Hematopoietic multipotent progenitor cell treated with erythropoietin and hydrocortisone succinate and interleukin-3 and kit ligand, for 4 days (in vitro differentiated cells): ENCODE measurements around the gene CUL1.

Experiments used
- DNase-seq: peaks from one replicate; pipeline ENCODE4 v3.0.0-alpha.2; 2015

Gene CUL1

DNA sequence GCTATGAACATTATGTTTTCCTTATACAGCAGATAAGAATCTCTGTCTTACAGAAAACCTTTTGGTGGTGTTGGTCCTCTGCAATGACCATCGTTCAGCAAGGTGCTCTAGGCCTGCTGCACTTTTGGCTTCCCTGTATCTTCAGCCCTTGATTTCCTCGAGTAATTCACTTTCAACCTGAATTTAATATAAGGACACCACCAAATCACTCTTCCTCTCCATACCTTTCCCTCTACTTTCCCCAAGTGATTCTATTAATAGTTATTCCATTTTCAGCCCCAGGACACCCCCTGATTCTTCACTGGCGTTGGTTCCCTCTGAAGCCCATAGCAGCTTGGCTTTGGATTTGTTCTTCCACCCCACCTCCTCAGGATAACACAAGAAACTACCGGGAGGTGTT is 113.2 kb downstream of the CUL1 start:
- DNase-seq, result no peak

DNA sequence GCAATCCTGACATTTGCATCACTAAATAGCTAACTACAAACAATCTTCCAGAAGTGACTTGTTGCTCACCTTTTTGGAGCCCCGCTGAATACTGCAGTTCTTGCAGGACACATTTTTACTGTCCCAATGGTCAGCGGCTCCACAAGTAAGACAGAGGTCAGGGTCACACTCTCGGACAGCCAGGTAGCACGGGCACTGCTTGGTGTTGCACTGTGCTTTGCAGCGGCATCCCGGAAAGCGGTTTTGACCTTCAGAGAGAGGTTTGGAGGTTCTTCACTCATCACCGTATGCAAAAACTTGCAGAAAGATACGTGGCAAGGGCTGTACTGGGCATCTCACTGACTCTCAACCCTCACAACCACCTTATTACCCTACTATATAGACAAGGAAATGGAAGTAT is 115.2 kb downstream of the CUL1 start:
- DNase-seq, result no peak

DNA sequence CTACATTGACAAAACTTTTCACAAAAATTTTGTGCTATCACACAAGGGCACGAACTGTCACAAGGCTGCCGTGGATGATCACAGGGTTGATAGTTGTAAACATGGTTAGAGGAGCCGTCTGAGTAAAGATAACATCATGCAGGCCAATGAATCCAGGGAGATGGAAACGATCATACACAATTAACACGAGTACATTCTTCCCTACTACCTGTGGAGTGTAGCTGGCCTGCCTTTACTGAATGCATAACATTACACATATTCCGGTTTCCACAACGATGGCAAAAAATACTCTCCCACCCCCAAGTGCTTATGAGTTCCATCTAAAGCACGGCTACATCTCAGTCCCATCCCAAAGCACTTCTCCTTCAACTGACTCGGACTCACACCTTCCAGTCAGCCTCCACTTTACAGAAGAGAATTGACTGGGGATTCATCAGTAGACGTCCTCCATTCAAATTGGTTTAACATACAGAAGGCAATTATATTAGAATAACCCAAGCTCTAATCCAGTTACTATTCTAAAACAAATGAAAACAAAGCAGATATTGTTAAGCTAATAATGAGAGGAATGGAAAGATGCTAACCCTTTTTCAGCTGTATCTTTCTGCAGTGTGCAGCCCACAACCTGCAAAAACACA is 116.3 kb downstream of the CUL1 start:
- DNase-seq, result no peak

DNA sequence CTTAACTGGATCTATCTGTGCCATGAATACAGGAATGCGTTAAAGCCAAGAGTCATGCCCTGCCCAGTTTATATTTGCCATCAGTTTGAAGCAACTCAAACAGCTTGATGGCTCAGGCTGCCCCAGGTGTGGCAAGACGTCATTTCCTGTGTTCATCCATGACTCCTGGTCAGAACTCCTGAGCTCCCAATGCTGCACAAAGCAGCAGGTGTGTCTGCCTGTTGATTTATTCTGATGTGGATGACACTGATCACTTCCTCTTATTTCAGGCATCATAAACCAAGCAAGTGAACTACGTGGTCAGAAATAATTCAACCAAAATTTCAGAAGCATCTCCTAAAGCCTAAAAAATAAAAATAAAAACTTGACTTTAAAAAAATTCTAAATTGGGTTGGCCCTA is 116.9 kb downstream of the CUL1 start:
- no peak for DNase-seq

DNA sequence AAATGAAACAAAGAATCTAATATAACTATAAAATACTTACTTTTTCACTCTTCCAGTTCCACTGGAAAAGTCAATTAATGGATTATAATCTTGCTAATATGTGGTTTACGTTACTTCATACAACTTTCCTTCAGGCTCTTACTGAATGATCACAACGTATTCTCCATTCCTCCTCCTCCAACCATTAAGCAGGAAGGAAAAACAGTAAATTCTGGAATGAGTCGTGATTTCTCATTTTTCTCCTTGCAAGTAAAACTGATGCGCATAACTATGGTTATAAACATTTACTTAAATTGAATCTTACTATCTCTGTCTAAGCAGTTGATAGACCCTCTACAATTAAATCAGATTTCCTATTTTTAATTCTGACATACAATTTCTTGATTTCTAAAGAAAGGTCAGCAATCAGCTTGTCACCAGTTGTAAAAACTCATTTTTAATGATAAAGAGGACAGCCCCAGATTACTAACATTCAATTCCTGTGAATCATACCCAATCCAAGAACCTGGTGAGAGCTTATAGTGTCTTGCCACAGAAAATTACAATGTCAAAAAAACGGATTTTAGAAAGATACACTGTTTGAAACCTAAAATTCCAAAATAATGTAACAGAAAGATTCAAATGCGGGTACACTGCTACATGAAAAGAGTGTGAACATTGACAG is 121.1 kb downstream of the CUL1 start:
- no peak for DNase-seq

- no peak for DNase-seq
Observed at GRCh38 chr7:148821422-148821821, 122.7 kb downstream of the CUL1 start.

DNA sequence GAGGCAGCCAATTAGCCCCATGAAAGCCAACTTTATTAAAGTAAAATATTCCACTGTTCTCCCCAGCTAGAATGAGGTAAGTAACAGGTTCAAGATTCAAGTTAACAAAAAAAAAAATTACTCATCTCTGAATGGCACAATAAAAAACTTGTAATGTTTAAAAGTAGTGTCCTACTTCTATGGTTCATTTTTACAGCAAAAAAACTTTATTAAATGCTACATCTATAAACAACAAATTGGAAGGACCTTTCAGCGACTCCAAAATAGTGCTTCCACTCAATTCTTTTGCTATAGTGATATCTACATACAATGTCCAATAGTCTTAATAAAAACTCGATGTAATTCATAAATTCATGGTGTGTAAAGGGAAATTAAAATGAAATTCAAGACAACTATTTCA is 126.2 kb downstream of the CUL1 start:
- no peak for DNase-seq

DNA sequence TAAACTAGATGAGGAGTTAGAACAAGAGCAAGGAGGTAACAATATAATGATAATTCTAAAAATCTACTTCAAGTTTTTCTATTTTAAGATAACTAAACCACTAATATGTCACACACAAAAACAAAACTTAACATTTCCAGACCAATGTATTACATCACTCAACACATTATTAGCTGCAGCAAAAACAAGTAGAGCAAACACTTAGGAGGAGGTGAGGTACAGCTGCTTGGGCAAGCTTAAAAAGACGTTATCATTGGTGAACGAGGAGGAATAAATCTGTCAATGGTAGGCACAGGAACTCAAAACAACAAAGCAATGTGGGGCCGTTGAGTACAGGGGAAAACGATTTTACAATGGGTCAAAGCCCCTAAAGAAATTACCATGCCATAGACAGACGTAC is 126.6 kb downstream of the CUL1 start:
- DNase-seq, result no peak

DNA sequence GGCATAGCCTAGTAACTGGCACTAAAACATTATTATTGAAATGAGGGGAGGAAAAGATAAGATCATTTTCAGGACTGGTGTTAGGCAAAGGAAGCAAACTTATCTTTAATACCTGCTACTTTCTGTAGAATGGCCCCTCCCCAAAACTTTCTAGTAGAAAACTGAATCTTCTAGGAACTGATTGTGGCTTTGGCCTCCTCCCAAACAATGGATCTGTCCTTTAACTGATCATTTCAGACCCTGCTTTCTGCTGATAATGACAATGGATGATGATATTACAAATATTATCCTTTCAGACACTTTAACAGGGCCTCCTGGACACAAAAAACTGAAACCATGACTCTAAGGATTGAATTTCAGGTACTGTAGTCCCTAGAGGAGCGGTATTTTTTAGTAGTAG is 130.3 kb downstream of the CUL1 start:
- peak; percentile 71 for DNase-seq

- DNase-seq, result no peak
Observed at GRCh38 chr7:148830897-148831692, 132.4 kb downstream of the CUL1 start.

DNA sequence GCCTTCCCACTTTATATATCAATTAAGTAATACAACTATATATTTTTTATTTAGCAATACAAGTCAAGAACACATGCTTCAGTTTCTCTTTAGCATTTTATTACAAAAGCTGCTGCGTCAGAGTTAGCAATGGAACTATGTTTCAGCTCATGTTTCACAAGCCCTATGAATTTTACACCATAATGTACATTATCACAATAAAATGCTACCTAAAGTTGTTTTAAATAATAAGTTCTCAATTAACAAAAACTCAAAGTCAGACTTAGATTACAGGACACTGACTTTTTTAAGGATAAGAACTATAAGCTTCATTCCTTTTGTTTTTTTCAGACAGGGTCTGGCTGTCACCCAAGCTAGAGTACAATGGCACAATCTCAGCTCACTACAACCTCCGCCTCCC is 133.1 kb downstream of the CUL1 start:
- no peak for DNase-seq

DNA sequence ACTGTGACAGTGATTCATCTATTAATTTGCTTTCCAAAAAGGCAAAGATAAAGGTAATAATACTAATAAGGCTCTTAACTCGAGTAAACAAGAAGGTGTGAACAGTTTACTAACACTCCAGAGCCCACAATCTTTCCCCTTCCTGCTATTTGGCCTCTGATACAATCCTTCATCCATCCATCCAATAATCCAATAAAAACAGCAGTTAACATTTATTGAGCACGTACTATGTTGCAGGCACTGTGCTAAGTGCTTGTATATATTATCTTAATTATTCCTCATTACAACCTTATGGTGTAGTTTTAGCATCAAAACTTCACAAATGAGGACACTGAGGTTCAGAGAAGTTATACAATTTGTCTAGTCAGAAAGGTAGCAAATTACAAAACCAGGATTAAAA is 135.9 kb downstream of the CUL1 start:
- no peak for DNase-seq

DNA sequence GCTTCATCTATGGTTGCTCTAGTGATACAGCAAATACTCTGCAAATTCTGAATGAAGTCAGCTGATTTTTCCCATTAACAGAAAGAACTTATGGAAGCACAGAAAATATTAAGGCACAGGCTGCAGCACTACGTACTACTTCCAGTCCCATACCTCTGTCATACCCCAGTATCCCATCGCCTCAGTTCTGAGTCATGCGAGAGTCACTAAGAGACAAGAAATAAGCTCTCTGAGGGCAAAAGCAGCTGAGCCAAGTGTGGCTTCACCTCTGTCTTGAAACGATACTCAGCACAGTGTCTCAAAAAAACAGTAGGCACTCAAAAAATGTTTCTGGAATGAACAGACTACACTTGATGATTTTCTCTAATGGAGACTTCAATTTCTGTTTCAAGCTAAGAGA is 137.2 kb downstream of the CUL1 start:
- DNase-seq, result no peak

- DNase-seq, result peak; percentile 80
Observed at GRCh38 chr7:148838905-148839304, 140.2 kb downstream of the CUL1 start.

DNA sequence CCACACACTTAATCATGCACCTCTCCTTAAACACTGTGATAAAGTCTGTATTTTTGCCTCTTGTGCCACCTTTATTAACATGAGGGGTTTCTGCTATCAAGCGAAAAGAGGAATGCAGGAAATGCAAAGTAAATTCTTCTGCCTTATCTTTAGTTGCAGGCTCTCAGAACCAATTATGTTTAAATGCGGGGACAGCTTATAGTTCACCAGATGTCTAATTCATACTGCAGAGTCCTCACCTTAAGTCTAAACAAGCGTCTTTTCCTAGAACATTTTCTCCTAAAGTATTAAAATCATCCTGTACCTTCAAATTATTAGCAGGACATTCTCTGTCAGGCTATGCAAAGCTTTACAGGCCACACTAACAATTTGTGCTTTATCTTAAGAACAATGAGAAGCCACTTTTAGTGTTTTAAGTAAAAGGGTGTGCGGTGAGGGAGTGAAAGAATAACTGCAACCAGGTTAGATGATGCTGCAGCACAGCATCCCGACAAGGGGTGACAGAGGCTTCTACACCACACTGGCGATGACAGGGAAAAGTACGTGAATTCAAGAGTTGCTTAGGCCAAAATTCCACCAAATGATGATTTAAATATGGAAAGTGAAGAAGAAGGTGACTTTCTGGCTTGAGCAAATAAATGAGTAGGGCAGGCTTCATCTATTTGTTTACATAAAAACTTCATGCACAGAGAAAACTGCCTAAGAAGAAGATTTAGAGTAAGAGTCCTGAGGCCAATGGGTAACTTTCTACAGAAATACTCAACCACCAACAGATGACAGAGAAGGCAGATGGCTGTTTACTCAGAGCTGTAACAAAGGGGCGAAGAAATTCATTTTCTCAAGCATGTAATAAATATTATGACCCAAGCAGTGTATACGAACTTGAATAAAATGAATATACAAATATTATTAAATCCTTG is 149.4 kb downstream of the CUL1 start:
- peak; percentile 84 for DNase-seq

DNA sequence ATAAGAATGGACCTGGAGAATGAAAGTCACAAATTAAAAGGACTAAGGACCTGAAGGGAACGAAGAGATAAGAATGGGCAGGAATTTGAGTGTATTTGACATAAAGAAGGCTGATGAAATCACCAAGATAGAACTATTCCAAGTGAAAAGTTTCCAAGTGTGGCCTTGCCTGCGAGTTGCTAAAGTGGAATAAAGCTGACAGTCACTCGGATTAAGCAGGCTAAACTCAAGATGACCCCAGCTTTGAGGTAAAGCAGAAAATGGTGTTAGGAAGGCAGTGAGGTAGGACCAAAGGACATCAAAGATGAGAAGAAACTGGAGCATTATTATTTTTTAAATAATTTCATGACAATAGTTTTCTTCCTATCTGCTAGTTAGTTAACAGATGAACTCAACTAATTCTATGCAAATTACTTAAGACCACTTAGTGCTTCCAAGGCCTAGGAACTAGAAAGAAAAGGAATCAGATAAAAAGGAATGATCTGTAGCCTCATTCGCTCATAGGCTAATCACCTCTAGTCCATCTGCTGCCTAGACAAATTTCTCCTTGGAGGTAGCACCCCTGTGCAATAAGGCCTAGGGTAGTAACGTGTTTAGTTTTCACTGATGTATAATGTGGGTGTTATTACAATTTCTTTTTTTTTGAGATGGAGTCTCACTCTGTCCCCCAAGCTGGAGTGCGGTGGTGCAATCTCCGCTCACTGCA is 150.8 kb downstream of the CUL1 start:
- no peak for DNase-seq

- DNase-seq, result peak; percentile 90
Observed at GRCh38 chr7:148850564-148850963, 151.9 kb downstream of the CUL1 start.
